ENCODE data around the gene SPATA32. TPM values are rescaled to one million over a fixed set of nuclear protein-coding genes. Genes with fewer than 3 reads are reported as not detected.

SPATA32 gene
- total RNA-seq, 2 experiments from 2014 or later: 0.23 to 0.49 TPM

GRCh38 chr17:45290269-45290765 is 28.4 kb upstream of the SPATA32 start:
- H3K27me3 Mint-ChIP-seq: no peaks in the 10 kb centered on the region
- no peak for ATAC-seq
- CTCF ChIA-PET: no interaction called here
- no peaks in the 10 kb centered on the region for H3K9me3 Mint-ChIP-seq (ENCODE audit: low read depth)
- peaks cover 51% of the 10 kb centered on the region for H3K4me1 Mint-ChIP-seq
- H3K27ac Mint-ChIP-seq: peak overlapping the region; percentile 48
- no peak for DNase-seq
- H3K36me3 Mint-ChIP-seq: peaks cover 28% of the 10 kb centered on the region
- no peak overlapping the region for H3K4me3 Mint-ChIP-seq

GRCh38 chr17:45289301-45290268 is 27.7 kb upstream of the SPATA32 start:
- H3K4me3 Mint-ChIP-seq: no peak overlapping the region
- DNase-seq: no peak
- H3K27ac Mint-ChIP-seq: peak overlapping the region; percentile 9
- no peaks in the 10 kb centered on the region for H3K27me3 Mint-ChIP-seq
- peaks cover 50% of the 10 kb centered on the region for H3K4me1 Mint-ChIP-seq
- H3K9me3 Mint-ChIP-seq (ENCODE audit: low read depth): no peaks in the 10 kb centered on the region
- peaks cover 31% of the 10 kb centered on the region for H3K36me3 Mint-ChIP-seq
- no peak for ATAC-seq
- CTCF ChIA-PET: interaction anchor here (1.2 to 3.3 kb wide), 3 partner anchors 12 to 92 kb away, joined by 3 to 21 read pairs (median 3); no protein-coding TSS in a partner anchor

GRCh38 chr17:45288825-45289224 is 26.9 kb upstream of the SPATA32 start:
- no peak overlapping the region for H3K4me3 Mint-ChIP-seq
- CTCF ChIA-PET: interaction anchor here (1.2 to 3.3 kb wide), 3 partner anchors 11 to 91 kb away, joined by 3 to 21 read pairs (median 3); no protein-coding TSS in a partner anchor
- no peaks in the 10 kb centered on the region for H3K9me3 Mint-ChIP-seq (ENCODE audit: low read depth)
- no peaks in the 10 kb centered on the region for H3K27me3 Mint-ChIP-seq
- no peak for ATAC-seq
- H3K4me1 Mint-ChIP-seq: peaks cover 49% of the 10 kb centered on the region
- peak overlapping the region; percentile 49 for H3K27ac Mint-ChIP-seq
- H3K36me3 Mint-ChIP-seq: peaks cover 36% of the 10 kb centered on the region
- DNase-seq: no peak

GRCh38 chr17:45287526-45288500 is 25.9 kb upstream of the SPATA32 start:
- no peak for DNase-seq

GRCh38 chr17:45286286-45286685 is 24.4 kb upstream of the SPATA32 start:
- no peaks in the 10 kb centered on the region for H3K9me3 Mint-ChIP-seq (ENCODE audit: low read depth)
- H3K4me1 Mint-ChIP-seq: peaks cover 41% of the 10 kb centered on the region
- DNase-seq (no peak), ATAC-seq (no peak)
- H3K27ac Mint-ChIP-seq: no peak overlapping the region
- no peak overlapping the region for H3K4me3 Mint-ChIP-seq
- no peaks in the 10 kb centered on the region for H3K27me3 Mint-ChIP-seq
- CTCF ChIA-PET: interaction anchor here (4.7 kb wide), 1 partner anchor 99 kb away, joined by 30 read pairs; no protein-coding TSS in a partner anchor
- peaks cover 49% of the 10 kb centered on the region for H3K36me3 Mint-ChIP-seq

More at GRCh38 chr17:45287526-45288500, 25.9 kb upstream of the SPATA32 start:
- Mint-ChIP-seq H3K27me3 (no peaks in the 10 kb centered on the region), H3K27ac (peak overlapping the region; percentile 16), H3K36me3 (peaks cover 45% of the 10 kb centered on the region), H3K4me3 (no peak overlapping the region), H3K9me3 (ENCODE audit: low read depth) (no peaks in the 10 kb centered on the region), H3K4me1 (peaks cover 49% of the 10 kb centered on the region)
- ATAC-seq: no peak
- CTCF ChIA-PET: interaction anchor here (0.9 to 3.3 kb wide), 3 partner anchors 10 to 97 kb away, joined by 3 to 21 read pairs (median 4); no protein-coding TSS in a partner anchor

- CTCF ChIA-PET: interaction anchor here (0.6 to 4.7 kb wide), 7 partner anchors 11 to 104 kb away, joined by 3 to 30 read pairs (median 4); no protein-coding TSS in a partner anchor
- H3K27me3 Mint-ChIP-seq: no peaks in the 10 kb centered on the region
- ATAC-seq: no peak
- peak; percentile 61 for DNase-seq
- peaks cover 27% of the 10 kb centered on the region for H3K4me1 Mint-ChIP-seq
- H3K4me3 Mint-ChIP-seq: no peak overlapping the region
- no peaks in the 10 kb centered on the region for H3K9me3 Mint-ChIP-seq (ENCODE audit: low read depth)
- peaks cover 39% of the 10 kb centered on the region for H3K36me3 Mint-ChIP-seq
- H3K27ac Mint-ChIP-seq: peak overlapping the region; percentile 79
Observed at GRCh38 chr17:45284176-45285140, 22.6 kb upstream of the SPATA32 start.

GRCh38 chr17:45283711-45284110 is 21.8 kb upstream of the SPATA32 start:
- CTCF ChIA-PET: interaction anchor here (0.6 to 4.7 kb wide), 7 partner anchors 11 to 105 kb away, joined by 3 to 30 read pairs (median 4); no protein-coding TSS in a partner anchor
- H3K27me3 Mint-ChIP-seq: no peaks in the 10 kb centered on the region
- no peak overlapping the region for H3K4me3 Mint-ChIP-seq
- ATAC-seq (no peak), DNase-seq (no peak)
- peaks cover 31% of the 10 kb centered on the region for H3K4me1 Mint-ChIP-seq
- no peaks in the 10 kb centered on the region for H3K9me3 Mint-ChIP-seq (ENCODE audit: low read depth)
- H3K27ac Mint-ChIP-seq: peak overlapping the region; percentile 79
- peaks cover 41% of the 10 kb centered on the region for H3K36me3 Mint-ChIP-seq

- Mint-ChIP-seq H3K9me3 (ENCODE audit: low read depth) (no peaks in the 10 kb centered on the region), H3K36me3 (peaks cover 41% of the 10 kb centered on the region), H3K4me3 (no peak overlapping the region), H3K4me1 (peaks cover 31% of the 10 kb centered on the region), H3K27ac (peak overlapping the region; percentile 79), H3K27me3 (no peaks in the 10 kb centered on the region)
- peak; percentile 37 for ATAC-seq
- no peak for DNase-seq
- CTCF ChIA-PET: interaction anchor here (0.7 to 4.7 kb wide), 7 partner anchors 12 to 106 kb away, joined by 3 to 30 read pairs (median 4); no protein-coding TSS in a partner anchor
Observed at GRCh38 chr17:45282683-45283644, 21.1 kb upstream of the SPATA32 start.

GRCh38 chr17:45279898-45280297 is 18.0 kb upstream of the SPATA32 start:
- H3K27ac Mint-ChIP-seq: peak overlapping the region; percentile 53
- CTCF ChIA-PET: interaction anchor here (11.0 kb wide), 1 partner anchor 107 kb away, joined by 222 read pairs; no protein-coding TSS in a partner anchor
- ATAC-seq (no peak), DNase-seq (no peak)
- no peak overlapping the region for H3K4me3 Mint-ChIP-seq
- peaks cover 33% of the 10 kb centered on the region for H3K36me3 Mint-ChIP-seq
- peaks cover 37% of the 10 kb centered on the region for H3K4me1 Mint-ChIP-seq
- H3K27me3 Mint-ChIP-seq: no peaks in the 10 kb centered on the region
- no peaks in the 10 kb centered on the region for H3K9me3 Mint-ChIP-seq (ENCODE audit: low read depth)

- no peak overlapping the region for H3K4me3 Mint-ChIP-seq
- H3K4me1 Mint-ChIP-seq: peaks cover 20% of the 10 kb centered on the region
- H3K27ac Mint-ChIP-seq: no peak overlapping the region
- CTCF ChIA-PET: interaction anchor here (0.8 to 11.0 kb wide), 30 partner anchors 10 to 153 kb away, joined by 3 to 222 read pairs (median 7); partner anchors contain the start of genes ACBD4, FMNL1, HEXIM1 and HEXIM2
- DNase-seq (no peak), ATAC-seq (no peak)
- no peaks in the 10 kb centered on the region for H3K9me3 Mint-ChIP-seq (ENCODE audit: low read depth)
- no peaks in the 10 kb centered on the region for H3K27me3 Mint-ChIP-seq
- peaks cover 26% of the 10 kb centered on the region for H3K36me3 Mint-ChIP-seq
Observed at GRCh38 chr17:45277992-45278391, 16.1 kb upstream of the SPATA32 start.
